AG09319 (cell line): Measurements from ENCODE around the gene IMPG2.
A peak's percentile ranks its signal among the peaks of the same experiment; 100 is the strongest.

Experiments
- DNase-seq: peaks from one replicate; pipeline ENCODE4 v3.0.0-alpha.2; 2010; ENCODE audit warnings: low read depth; ENCODE audit errors: extremely low read depth
- CTCF ChIP-seq: IDR thresholded peaks from 2 replicates; pipeline ENCODE4 v1.5.1; 2011; ENCODE audit warnings: low read depth, mild to moderate bottlenecking, inconsistent platforms, low read length, moderate library complexity

IMPG2 gene

GRCh38 chr3:101184111-101184510 lies 136.3 kb downstream of the IMPG2 start:
- TF ChIP-seq CTCF = no peak
- peak; percentile 45 for DNase-seq

- no peak for DNase-seq
These were observed 137.2 kb downstream of the IMPG2 start for GRCh38 chr3:101183151-101183550.

DNA sequence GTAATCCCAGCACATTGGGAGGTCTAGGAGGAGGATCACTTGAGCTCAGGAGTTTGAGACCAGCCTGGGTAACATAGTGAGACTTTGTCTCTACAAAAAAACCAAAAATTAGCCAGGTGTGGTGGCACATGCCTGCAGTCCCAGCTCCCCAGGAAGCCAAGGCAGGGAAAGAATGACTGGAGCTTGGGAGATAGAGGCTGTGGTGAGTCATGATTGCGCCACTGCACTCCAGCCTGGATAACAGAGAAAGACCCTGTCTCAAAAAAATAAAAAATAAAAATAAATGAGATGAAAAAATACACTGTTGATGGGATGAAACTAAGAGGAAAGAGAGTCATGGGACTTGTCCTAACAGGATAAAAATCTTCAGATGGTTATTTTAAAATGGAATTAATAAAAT lies 137.6 kb downstream of the IMPG2 start:
- no peak for DNase-seq
- no peak for TF ChIP-seq CTCF

More at GRCh38 chr3:101183151-101183550, 137.2 kb downstream of the IMPG2 start:
- TF ChIP-seq CTCF = no peak

DNA sequence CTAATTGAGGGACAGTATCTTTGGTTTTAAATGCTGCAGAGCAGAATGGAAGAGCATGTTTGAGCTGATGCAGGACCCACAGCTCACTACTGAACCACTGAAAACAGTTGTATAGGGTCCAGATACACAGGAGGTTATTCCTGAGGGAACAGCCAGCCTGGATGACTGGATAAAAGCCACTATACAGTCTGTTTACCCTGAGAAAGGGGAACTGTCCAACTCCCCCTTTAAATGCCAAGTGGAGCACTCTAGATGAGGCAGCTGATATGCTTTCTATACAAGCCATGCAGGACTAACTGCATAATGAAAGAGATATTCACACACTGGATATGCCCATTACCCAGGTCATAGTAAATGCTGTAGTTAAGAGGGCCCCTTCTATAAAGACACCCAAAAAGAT lies 138.6 kb downstream of the IMPG2 start:
- no peak for DNase-seq
- TF ChIP-seq CTCF = no peak

DNA sequence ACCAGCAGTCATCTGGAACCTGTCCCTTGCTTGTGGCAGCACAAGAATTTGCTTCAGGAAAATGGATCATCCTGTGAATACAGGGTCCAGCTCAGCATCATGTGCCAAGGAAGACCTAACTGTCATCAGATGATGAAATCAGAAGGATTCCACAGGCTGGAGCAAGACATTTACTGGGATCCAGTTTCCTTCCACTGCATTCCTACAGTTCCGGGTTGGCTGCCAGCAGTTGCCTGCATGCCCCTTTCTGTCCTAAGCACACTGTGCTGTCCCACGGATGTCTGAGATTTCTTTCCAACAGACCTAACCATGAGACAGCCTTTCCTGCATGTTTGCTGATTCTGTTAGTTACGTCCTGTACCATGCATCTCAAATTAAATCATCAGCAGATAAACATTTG lies 140.7 kb downstream of the IMPG2 start:
- DNase-seq = no peak
- no peak for TF ChIP-seq CTCF

DNA sequence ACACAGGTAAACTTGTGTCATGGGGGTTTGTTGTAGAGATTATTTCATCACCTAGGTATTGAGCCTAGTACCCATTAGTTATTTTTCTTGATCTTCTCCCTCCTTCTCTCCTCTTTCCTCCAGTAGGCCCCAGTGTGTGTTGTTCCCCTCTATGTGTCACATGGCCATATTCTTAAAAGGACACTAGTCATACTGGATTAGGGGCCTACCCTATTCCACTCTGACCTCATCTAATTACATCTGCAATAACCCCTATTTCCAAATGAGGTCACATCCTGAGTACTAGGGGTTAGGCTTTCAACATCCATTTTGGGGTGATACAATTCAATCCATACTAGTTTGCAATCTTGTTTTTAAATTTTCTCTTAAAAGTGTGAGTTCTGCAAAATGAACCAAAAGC lies 142.8 kb downstream of the IMPG2 start:
- TF ChIP-seq CTCF = no peak
- no peak for DNase-seq
